ENCODE data around the gene APRT.

Gene APRT, protein sequence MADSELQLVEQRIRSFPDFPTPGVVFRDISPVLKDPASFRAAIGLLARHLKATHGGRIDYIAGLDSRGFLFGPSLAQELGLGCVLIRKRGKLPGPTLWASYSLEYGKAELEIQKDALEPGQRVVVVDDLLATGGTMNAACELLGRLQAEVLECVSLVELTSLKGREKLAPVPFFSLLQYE

DNA sequence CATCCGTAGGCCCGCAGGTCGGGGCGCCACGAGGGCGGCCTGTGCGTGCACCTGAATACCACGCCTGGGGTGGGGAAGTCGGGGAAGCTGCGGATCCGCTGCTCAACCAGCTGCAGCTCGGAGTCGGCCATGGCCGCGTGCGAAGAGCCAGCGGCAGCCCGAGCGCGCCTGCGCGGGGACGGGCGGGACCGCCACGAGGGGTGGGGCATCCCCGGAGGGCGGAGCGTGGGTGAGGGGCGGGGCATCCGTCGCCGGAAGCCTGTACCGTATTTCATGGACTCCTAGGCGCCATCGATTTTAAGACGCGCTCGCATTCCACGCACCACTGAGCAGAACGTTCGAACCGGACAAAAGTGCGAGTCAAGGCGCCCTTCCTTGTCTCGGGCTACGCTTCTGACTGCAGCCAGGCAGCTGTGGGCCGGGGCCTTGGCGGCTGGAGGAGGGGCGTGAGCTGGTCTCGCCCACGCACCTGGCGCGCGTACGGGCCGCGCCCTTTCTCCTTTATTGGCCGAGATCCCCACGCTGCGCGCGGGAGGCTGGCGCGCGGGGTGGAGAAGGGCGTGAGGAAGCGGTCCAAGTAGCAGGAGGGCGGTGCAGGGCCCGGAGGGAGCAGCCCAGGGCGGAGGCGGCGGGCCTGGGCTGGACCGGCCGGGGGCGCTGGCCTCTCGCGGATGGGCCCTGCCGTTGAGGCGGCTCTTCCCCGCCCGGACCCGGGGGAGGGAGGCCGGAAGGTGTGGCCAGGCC lies at the start of gene APRT:
Gene APRT (minus strand): TSS at position 160 of the 744 bp plus-strand sequence. CDS start 29 bp downstream, at position 131.
- peak; percentile 94 to 95 for DNase-seq (ENCODE audit: low read depth in 2 of 2)

DNA sequence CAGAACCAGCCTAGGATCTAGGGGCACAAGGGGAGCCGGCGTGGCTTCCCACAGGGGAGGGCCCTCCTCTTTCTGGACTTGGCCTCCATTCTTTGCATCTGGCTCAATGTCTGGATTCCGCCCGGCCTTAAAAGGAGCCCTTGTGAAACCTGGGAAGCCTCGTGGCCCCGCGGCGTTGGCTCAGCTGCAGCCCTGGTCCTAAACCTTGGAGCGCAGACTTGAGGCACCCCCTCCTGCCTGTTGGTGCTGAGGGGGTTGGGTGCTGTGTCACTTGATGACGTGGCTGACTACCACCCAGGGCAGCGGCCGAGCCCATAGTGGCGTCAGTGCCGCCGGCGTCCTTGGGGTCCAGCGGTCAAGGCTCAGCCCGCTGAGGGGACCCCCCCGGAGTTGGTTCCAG lies 49.6 kb upstream of the APRT start:
- DNase-seq (ENCODE audit: low read depth in 2 of 2): no peak

DNA sequence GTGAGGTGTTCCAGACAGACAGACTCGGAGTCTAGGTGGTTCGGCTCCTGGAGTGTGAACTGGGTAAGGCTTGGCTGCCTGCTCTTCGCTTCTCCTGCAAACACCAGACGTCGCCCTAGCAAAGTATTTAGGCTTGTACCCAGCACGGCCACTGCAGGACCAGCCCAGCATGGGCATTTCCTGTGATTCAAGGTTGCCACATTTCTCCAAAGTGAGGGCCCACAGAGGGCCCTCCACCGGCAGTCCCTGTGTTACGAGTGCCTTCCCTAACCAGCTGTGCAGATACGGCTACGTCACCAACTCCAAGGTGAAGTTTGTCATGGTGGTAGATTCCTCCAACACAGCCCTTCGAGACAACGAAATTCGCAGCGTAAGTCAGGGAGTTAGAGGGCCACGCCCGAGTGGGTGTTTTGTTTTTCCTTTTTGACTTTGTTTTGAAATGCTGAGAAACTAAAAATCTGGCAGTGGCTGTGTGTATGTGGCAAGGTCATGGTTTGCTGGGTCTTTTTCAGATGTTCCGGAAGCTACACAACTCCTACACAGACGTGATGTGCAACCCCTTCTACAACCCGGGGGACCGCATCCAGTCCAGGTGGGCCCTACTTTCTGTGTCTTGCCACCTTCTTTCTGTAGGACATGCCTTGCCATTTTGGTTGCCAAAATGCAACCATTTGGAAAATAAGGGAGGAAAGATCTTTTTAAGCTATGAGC lies 47.8 kb upstream of the APRT start:
- no peak for DNase-seq (ENCODE audit: low read depth in 2 of 2)

DNA sequence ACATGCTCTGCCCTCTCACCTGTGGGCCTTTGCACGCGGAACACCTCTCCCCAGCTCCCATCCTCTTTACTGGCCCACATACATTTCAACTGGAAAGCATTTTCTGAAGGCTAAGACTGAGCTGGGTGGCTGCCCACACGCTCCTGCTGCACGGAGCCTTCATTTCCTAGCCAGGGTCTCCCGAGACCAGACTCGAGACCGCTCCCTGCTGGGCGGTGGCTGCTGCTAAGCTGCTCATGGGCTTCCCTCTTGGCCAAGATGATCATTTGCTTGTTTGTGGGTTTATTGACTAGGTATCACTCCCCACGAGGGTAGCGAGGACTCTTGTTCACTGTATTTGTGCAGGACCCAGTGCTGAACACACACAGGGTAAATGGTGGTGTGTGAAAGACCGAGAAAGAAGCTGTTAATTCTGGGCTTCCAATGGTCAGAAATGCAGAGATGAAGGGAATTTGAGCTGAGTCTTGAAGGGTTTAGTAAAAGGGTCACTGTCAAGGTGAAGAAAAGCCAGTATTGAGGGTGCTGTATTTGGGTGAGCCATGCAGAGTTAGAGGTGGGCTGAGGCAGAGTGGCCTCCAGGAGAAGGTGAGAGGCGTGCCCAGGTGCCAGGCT lies 46.1 kb upstream of the APRT start:
- DNase-seq (ENCODE audit: low read depth in 2 of 2): peak; percentile 55 to 65

DNA sequence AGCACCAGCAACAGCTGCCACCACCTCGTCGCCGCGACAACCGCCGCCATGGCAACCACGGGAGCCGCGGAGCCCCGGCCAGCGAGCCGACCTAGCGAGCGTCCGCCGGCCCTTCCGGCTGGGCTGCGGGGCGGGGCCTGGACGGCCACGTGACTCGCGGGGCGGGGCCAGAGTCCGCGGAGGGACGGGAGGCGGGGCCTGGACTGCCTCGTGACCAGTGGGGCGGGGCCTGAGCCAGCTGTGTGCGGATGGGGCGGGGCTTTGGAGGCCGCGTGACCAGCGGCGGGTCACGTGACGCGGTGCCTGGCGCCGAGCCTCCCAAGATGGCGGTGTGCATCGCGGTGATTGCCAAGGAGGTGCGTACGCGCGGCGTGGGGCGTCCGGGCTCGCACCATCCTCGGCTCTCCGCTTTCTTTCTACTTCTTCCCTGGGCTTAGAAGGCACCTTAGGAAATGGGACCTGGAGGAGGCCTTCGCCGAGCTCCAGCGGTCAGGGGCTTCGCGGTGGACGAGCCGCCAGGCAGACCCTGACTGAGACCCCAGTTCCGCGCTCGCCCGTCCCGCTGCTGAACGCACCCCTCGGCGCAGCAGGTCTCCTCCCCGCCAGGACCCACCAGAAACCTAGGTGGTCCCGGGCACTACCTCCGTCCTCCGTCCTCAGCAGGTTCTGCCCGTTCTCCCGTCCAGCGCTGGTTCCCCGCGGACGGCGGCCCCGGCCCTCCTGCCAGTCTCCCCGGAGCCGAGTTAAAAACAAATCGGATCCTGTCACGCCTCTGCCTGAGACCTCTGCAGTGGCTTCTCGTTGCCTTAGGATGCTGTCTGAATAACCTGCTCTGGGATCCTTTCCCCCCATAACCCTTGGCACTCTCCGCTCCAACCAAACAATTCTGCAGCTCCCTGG lies 45.4 kb upstream of the APRT start, which contains the start of the genes GALNS and TRAPPC2L:
Gene GALNS (minus strand): TSS at position 120 of the 900 bp plus-strand sequence. CDS start 70 bp downstream, at position 50.
Gene TRAPPC2L (plus strand): TSS at position 300 of the 900 bp plus-strand sequence. CDS start 24 bp downstream, at position 324.
- peak; percentile 96 to 99 for DNase-seq (ENCODE audit: low read depth in 2 of 2)

DNA sequence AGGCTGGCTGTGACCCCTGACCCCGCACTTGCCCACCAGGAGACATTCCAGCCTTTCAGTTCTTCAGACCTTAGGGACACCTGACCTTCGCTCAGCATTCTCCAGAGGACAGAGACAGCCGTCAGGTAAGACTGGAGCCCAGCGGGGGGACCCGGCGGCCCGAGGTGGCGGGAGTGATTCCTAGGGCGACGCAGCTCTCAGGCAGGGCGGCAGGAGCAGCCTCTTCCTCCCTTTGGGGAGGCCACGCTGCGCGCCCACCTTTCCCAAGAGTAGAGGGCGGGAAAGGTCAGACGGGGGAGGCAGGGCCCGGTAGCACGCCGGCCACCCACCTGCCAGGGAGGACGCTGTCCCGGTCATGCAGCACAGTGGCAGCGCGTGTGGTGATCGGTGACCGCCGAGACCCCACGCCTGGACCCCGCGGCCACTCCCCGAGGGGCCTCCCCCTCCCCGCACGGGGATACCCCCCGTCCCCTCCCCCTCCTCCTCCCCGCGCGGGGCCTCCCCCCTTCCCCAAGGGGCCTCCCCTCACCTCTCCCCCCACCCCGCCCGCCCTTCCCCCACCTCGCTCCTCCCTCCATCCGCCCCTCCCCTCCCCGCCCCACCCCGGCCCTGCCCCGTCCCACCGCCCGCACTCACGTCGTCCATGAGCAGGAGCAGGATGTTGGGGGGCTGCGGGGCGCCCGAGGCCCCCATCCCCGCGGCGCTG lies 44.5 kb upstream of the APRT start:
- DNase-seq (ENCODE audit: low read depth in 2 of 2): no peak

DNA sequence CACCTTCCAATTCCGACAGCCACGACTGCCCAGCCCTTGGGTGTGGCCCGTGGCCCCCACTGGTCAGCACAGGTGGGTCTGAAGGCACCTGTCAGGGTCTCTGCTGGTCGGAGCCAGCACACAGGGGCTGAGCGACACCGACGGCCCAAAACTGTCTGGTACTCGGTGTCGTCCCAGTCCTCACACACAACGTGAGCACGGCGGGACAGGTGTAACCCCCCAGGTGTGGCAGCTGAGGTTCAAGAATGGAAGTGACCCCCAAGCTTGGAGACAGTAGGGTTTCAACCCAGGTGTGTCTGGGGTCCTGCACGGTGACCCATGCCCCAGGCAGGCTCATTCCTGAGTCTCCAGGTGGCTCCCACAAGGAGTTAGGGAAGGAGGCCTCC lies 44.0 kb upstream of the APRT start:
- no peak for DNase-seq (ENCODE audit: low read depth in 2 of 2)

DNA sequence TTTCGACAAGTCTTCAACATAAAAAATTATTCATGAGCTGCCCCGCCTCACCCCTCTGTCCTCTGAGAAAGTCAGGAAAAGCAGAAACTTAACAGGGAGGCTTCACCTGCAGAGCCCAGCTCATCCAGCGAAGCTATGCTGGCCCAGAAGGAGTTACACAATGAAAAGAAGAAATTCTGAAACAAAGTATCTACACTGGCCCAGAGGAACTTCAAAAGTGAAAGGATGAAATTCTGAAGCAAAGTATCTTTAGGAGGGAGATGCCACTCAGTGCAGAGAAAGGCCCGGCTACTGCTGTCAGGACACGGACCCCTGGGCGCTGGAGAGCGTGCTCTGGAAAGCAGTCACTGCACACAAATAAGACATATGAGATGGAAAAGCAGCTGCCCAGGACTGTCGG lies 43.4 kb upstream of the APRT start:
- DNase-seq (ENCODE audit: low read depth in 2 of 2): no peak

DNA sequence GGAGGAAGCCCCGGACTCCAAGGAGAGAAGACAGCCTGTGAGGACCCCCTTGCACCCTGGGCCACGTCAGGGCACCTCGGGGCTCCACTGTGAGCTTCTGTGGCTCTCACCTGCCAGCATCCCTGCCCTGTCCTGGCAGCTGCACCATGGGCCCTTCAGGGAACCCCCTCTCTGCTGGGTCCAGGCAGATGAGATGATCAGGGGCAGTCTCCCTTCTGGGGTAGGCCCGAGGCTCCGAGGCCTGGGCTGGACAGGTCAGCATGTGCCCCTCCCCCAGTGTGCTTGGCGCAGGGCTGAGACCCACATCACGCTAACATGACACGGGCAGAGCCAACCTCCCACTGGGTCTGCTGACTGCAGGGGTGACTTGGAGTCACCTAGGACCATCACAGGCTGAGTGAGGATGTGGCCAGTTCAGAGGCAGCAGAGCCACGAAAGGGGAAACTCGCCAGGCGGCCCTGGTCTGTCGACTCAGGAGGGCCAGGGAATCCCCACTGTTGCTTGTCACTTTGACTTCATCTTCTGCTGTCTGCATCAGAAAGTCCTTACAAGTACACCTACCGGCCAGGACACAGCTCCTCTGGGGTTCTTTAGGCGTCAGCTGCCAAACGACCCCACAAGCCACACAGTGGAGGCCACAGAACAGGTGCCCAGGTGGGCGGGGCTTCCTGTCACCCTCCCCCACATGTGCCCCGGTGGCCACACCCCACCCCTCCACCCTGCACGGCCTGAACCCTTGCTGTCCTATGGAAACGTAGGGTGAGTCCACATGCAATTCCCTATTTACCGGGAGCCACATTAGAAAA lies 42.8 kb upstream of the APRT start:
- peak; percentile 16 to 17 for DNase-seq (ENCODE audit: low read depth in 2 of 2)

DNA sequence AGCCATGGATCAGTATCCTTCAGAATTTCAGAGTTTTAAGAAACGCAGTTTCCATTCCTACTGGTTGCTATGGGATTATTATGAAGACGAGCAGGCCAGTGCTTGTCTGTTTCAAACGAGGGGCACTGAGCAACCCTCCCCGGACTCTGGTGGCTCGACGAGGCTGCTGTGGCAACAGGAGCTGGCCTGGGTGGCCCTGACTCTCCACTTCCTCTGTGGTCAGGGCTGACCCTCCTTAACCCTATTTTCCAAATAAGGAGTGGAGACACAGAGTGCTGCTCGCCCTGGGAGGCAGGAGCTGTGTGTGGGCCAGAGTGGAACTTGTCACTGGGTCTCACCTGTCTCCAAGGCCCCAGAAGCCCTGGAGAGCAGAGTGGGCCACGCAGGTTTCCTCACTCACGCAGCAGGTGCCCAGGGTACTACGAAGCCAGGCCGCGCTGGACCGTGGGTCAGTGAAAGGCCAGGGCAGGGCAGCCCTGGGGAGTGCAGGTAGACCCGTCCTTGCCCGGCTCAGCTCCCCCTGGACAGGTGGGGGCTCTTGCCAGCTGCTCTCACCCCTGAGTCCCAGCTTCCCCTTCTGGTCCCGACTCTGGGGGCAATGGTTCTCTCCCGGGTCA lies 41.7 kb upstream of the APRT start:
- DNase-seq (ENCODE audit: low read depth in 2 of 2): no peak

DNA sequence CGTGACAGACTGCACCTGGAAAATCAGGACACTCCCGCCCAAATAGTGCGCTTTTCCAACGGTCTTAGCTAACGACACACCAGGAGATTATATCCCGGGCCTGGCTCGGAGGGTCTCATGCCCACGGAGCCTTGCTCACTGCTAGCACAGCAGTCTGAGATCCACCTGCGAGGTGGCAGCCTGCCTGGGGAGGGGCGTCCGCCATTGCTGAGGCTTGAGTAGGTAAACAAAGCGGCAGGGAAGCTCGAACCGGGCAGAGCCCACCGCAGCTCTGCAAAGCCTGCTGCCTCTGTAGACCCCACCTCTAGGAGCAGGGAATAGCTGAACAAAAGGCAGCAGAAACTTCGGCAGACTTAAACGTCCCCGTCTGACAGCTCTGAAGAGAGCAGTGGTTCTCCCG lies 39.9 kb upstream of the APRT start:
- DNase-seq (ENCODE audit: low read depth in 2 of 2): no peak

DNA sequence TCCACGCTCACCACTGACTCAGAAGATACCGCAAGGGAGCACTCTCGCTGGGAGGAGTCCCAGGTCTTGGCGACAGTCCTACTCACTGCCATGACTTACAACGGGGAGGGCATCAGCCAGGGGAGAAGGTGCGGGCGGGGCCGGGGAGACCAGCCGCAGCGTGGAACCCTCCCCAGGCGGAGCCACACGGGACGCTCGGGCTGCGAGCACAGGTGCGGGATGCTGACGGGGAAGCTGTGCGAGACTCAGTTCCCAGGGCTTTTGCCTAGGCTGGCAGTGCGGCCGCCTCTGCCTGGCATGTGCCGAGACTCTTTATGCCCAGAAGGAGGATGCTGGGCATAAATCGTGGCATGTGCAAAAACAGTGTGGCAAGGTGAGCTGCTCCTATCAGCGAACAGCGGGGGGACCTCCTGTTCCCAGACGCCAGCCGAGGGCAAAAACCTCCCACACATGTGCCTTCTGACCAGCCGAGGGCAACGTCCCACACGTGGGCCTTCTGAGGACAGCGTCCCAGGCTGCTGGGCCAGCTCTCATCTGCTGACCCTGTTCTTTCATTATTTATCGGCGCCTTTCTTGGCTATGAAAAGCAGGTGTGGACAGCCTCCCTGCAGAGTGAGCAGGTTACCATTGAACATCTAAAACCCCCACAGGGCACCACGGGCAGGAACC lies 38.9 kb upstream of the APRT start:
- DNase-seq (ENCODE audit: low read depth in 2 of 2): no peak

DNA sequence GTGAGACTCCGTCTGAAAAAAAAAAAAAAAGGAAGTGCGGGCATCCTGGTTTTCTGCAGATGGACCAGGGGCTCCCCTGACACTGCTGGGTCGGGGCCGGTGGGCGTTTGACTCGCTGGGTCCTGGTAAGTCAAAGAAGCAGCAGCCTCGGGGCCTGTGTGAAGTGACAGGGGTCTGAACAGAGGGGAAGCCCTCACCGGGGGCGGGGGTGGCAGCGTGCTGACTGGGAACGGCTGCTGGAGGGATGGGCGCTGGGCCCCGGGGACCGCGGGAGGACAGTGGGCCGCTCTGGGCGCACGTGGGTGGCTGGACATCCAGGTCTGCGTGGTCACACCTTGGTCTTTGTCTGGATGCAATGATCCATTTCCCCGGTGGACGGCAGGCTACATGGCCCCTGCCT lies 36.8 kb upstream of the APRT start:
- no peak for DNase-seq (ENCODE audit: low read depth in 2 of 2)

DNA sequence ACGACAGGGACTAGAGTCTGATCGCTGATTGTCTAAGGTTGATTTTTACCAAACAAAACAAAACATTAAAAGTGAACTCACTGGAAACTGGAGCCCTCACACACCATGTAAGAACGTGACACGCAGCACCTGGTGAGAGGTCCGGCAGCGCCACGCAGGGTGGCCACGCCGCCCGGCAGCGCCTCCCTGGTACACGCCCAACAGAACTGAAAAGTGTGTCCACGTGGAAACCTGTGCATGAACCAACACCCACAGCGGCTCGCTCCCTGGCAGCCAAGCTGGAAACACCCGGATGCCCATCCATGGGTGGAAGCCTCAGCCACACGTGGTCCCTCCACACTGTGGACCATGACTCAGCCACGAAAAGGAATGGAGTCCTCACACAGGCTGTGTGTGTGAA lies 35.9 kb upstream of the APRT start:
- DNase-seq (ENCODE audit: low read depth in 2 of 2): no peak

DNA sequence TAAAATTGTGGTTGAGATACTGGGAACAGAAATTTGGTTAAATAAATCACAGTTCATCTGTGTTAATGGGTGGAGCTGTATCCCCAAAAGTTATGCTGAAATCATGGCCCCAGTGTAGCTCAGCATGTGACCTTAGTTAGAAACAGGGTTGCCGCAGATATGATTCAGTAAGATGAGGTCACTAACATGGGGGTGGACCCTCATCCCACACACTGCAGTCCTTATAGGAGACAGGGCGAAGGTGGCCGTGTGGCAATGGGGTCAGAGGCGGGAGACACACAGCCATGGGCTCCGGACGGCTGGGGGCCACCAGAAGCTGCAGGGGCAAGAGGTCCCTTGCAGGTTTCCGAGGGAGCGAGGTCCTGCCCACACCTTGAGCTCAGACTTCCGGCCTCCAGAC lies 34.4 kb upstream of the APRT start:
- DNase-seq (ENCODE audit: low read depth in 2 of 2): no peak

DNA sequence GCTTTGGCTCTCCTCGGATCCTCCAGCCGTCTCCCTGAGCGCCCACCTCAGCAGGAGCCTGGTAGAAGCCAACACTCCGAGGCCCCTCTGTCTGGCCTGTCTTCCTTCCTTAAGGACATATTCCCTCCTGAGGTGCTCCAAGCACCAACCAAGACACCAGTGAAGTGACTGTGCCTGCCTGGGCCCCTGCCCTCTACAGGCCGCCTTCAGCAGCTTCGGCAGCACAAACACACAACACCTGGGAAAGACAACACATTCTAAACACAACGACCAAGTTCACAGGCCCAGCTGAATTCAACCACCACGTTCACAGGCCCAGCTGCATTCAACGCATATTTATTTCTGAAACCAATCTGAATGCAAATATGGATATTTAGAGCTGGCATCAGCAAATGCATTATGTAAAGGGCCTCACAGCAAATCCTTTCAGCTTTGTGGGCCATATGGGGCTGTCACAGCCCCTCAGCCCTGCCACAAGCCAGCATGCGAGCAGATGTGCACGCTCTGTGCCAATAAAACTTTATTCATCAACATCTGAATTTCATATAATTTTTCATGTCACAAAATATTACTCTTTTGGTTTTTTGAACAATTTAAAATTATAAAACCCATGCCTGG lies 32.8 kb upstream of the APRT start:
- no peak for DNase-seq (ENCODE audit: low read depth in 2 of 2)

DNA sequence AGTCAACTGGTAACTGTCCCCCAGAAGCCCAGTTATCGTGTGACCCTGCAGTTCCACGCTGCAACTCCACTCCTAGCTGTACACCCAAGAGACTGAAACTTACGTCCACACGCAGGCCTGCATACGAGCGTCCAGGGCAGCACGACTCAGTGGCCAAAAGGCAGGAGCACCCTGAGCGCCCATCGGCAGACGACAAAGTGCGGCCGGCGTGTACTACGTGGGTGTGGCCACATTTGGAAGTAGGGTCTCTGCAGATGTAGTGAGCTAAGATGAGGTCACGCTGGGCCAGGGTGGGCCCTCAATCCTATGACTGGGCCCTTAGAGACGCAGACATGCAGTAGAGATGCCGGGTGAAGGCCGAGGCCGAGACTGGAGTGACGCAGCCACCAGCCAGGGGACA lies 31.5 kb upstream of the APRT start:
- no peak for DNase-seq (ENCODE audit: low read depth in 2 of 2)

DNA sequence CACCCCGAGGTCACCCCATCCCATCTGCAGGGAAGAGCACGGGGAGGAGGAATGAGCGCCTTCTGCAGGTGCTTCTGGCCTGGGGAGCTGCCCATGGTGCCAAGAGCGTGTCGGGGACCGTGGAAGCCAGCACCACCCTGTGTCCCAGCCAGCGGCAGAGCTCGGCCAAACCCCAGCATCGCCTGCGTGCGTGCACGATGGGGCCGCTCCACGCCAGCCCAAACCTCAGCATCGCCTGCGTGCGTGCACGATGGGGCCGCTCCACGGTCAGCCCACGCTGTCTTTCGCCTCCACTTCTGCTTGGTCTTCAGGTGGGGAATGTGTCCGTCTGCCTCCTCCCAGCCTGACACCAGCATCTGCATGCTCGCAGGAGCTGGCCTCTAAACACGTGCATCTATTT lies 31.1 kb upstream of the APRT start:
- DNase-seq (ENCODE audit: low read depth in 2 of 2): no peak
